ENCODE data around the gene RAD52.

Gene RAD52

GRCh38 chr12:906062-906585, 43.4 kb downstream of the RAD52 start:
- no peak overlapping the region for H3K9ac ChIP-seq (ENCODE audit: low read length)
- no peak overlapping the region for H3K4me3 ChIP-seq (ENCODE audit: low read length)
- no peaks in the 10 kb centered on the region for H3K27me3 ChIP-seq (ENCODE audit: control insufficient read depth, insufficient read depth, low read length)
- no peaks in the 10 kb centered on the region for H3K4me1 ChIP-seq (ENCODE audit: control insufficient read depth, insufficient read depth, low read length)
- H3K36me3 ChIP-seq (ENCODE audit: control insufficient read depth, insufficient read depth, low read length): peaks cover 40% of the 10 kb centered on the region
- no peak overlapping the region for H3K27ac ChIP-seq (ENCODE audit: low read depth, low read length)

- Histone ChIP-seq H3K4me3 (ENCODE audit: low read length) (no peak overlapping the region), H3K4me1 (ENCODE audit: control insufficient read depth, insufficient read depth, low read length) (no peaks in the 10 kb centered on the region), H3K27ac (ENCODE audit: low read depth, low read length) (no peak overlapping the region), H3K9ac (ENCODE audit: low read length) (no peak overlapping the region), H3K36me3 (ENCODE audit: control insufficient read depth, insufficient read depth, low read length) (peaks cover 44% of the 10 kb centered on the region), H3K27me3 (ENCODE audit: control insufficient read depth, insufficient read depth, low read length) (no peaks in the 10 kb centered on the region)
These were observed 44.0 kb downstream of the RAD52 start for GRCh38 chr12:905261-906031.

GRCh38 chr12:904010-904414, 45.5 kb downstream of the RAD52 start:
- peaks cover 50% of the 10 kb centered on the region for H3K36me3 ChIP-seq (ENCODE audit: control insufficient read depth, insufficient read depth, low read length)
- H3K27me3 ChIP-seq (ENCODE audit: control insufficient read depth, insufficient read depth, low read length): no peaks in the 10 kb centered on the region
- H3K4me1 ChIP-seq (ENCODE audit: control insufficient read depth, insufficient read depth, low read length): no peaks in the 10 kb centered on the region
- H3K9ac ChIP-seq (ENCODE audit: low read length): no peak overlapping the region
- no peak overlapping the region for H3K4me3 ChIP-seq (ENCODE audit: low read length)
- H3K27ac ChIP-seq (ENCODE audit: low read depth, low read length): no peak overlapping the region

GRCh38 chr12:903055-903454, 46.4 kb downstream of the RAD52 start:
- Histone ChIP-seq H3K9ac (ENCODE audit: low read length) (no peak overlapping the region), H3K36me3 (ENCODE audit: control insufficient read depth, insufficient read depth, low read length) (peaks cover 48% of the 10 kb centered on the region), H3K4me1 (ENCODE audit: control insufficient read depth, insufficient read depth, low read length) (no peaks in the 10 kb centered on the region), H3K27ac (ENCODE audit: low read depth, low read length) (no peak overlapping the region), H3K27me3 (ENCODE audit: control insufficient read depth, insufficient read depth, low read length) (no peaks in the 10 kb centered on the region), H3K4me3 (ENCODE audit: low read length) (no peak overlapping the region)

GRCh38 chr12:902581-902980, 46.9 kb downstream of the RAD52 start:
- Histone ChIP-seq H3K36me3 (ENCODE audit: control insufficient read depth, insufficient read depth, low read length) (peaks cover 48% of the 10 kb centered on the region), H3K4me1 (ENCODE audit: control insufficient read depth, insufficient read depth, low read length) (no peaks in the 10 kb centered on the region)

GRCh38 chr12:897386-897785, 52.1 kb downstream of the RAD52 start:
- no peaks in the 10 kb centered on the region for H3K27me3 ChIP-seq (ENCODE audit: control insufficient read depth, insufficient read depth, low read length)
- H3K4me3 ChIP-seq (ENCODE audit: low read length): no peak overlapping the region
- no peaks in the 10 kb centered on the region for H3K4me1 ChIP-seq (ENCODE audit: control insufficient read depth, insufficient read depth, low read length)
- H3K36me3 ChIP-seq (ENCODE audit: control insufficient read depth, insufficient read depth, low read length): peaks cover 37% of the 10 kb centered on the region
- H3K9ac ChIP-seq (ENCODE audit: low read length): no peak overlapping the region
- no peak overlapping the region for H3K27ac ChIP-seq (ENCODE audit: low read depth, low read length)

More at GRCh38 chr12:902581-902980, 46.9 kb downstream of the RAD52 start:
- no peaks in the 10 kb centered on the region for H3K27me3 ChIP-seq (ENCODE audit: control insufficient read depth, insufficient read depth, low read length)
- no peak overlapping the region for H3K4me3 ChIP-seq (ENCODE audit: low read length)
- H3K27ac ChIP-seq (ENCODE audit: low read depth, low read length): no peak overlapping the region
- H3K9ac ChIP-seq (ENCODE audit: low read length): no peak overlapping the region

- H3K27ac ChIP-seq (ENCODE audit: low read depth, low read length): no peak overlapping the region
- peaks cover 27% of the 10 kb centered on the region for H3K36me3 ChIP-seq (ENCODE audit: control insufficient read depth, insufficient read depth, low read length)
These were observed 53.5 kb downstream of the RAD52 start for GRCh38 chr12:896031-896430.

GRCh38 chr12:894226-894625, 55.3 kb downstream of the RAD52 start:
- peaks cover 19% of the 10 kb centered on the region for H3K36me3 ChIP-seq (ENCODE audit: control insufficient read depth, insufficient read depth, low read length)
- no peak overlapping the region for H3K9ac ChIP-seq (ENCODE audit: low read length)
- no peaks in the 10 kb centered on the region for H3K27me3 ChIP-seq (ENCODE audit: control insufficient read depth, insufficient read depth, low read length)
- no peak overlapping the region for H3K27ac ChIP-seq (ENCODE audit: low read depth, low read length)
- no peaks in the 10 kb centered on the region for H3K4me1 ChIP-seq (ENCODE audit: control insufficient read depth, insufficient read depth, low read length)
- no peak overlapping the region for H3K4me3 ChIP-seq (ENCODE audit: low read length)

More at GRCh38 chr12:896031-896430, 53.5 kb downstream of the RAD52 start:
- Histone ChIP-seq H3K27me3 (ENCODE audit: control insufficient read depth, insufficient read depth, low read length) (no peaks in the 10 kb centered on the region), H3K4me3 (ENCODE audit: low read length) (no peak overlapping the region), H3K4me1 (ENCODE audit: control insufficient read depth, insufficient read depth, low read length) (no peaks in the 10 kb centered on the region), H3K9ac (ENCODE audit: low read length) (no peak overlapping the region)

- H3K27ac ChIP-seq (ENCODE audit: low read depth, low read length): no peak overlapping the region
- no peak overlapping the region for H3K4me3 ChIP-seq (ENCODE audit: low read length)
- peaks cover 34% of the 10 kb centered on the region for H3K36me3 ChIP-seq (ENCODE audit: control insufficient read depth, insufficient read depth, low read length)
- H3K27me3 ChIP-seq (ENCODE audit: control insufficient read depth, insufficient read depth, low read length): no peaks in the 10 kb centered on the region
- H3K9ac ChIP-seq (ENCODE audit: low read length): no peak overlapping the region
- H3K4me1 ChIP-seq (ENCODE audit: control insufficient read depth, insufficient read depth, low read length): no peaks in the 10 kb centered on the region
These were observed 63.3 kb downstream of the RAD52 start for GRCh38 chr12:886206-886605.

- Histone ChIP-seq H3K4me3 (ENCODE audit: low read length) (no peak overlapping the region), H3K36me3 (ENCODE audit: control insufficient read depth, insufficient read depth, low read length) (peaks cover 39% of the 10 kb centered on the region), H3K4me1 (ENCODE audit: control insufficient read depth, insufficient read depth, low read length) (no peaks in the 10 kb centered on the region), H3K27me3 (ENCODE audit: control insufficient read depth, insufficient read depth, low read length) (no peaks in the 10 kb centered on the region), H3K27ac (ENCODE audit: low read depth, low read length) (no peak overlapping the region), H3K9ac (ENCODE audit: low read length) (no peak overlapping the region)
These were observed 63.8 kb downstream of the RAD52 start for GRCh38 chr12:885701-886100.

GRCh38 chr12:884746-885414, 64.6 kb downstream of the RAD52 start:
- H3K27ac ChIP-seq (ENCODE audit: low read depth, low read length): no peak overlapping the region
- H3K4me1 ChIP-seq (ENCODE audit: control insufficient read depth, insufficient read depth, low read length): no peaks in the 10 kb centered on the region
- H3K4me3 ChIP-seq (ENCODE audit: low read length): no peak overlapping the region
- H3K36me3 ChIP-seq (ENCODE audit: control insufficient read depth, insufficient read depth, low read length): peaks cover 43% of the 10 kb centered on the region
- no peaks in the 10 kb centered on the region for H3K27me3 ChIP-seq (ENCODE audit: control insufficient read depth, insufficient read depth, low read length)
- no peak overlapping the region for H3K9ac ChIP-seq (ENCODE audit: low read length)

- Histone ChIP-seq H3K4me3 (ENCODE audit: low read length) (no peak overlapping the region), H3K4me1 (ENCODE audit: control insufficient read depth, insufficient read depth, low read length) (no peaks in the 10 kb centered on the region), H3K9ac (ENCODE audit: low read length) (no peak overlapping the region), H3K36me3 (ENCODE audit: control insufficient read depth, insufficient read depth, low read length) (peaks cover 35% of the 10 kb centered on the region), H3K27me3 (ENCODE audit: control insufficient read depth, insufficient read depth, low read length) (no peaks in the 10 kb centered on the region), H3K27ac (ENCODE audit: low read depth, low read length) (no peak overlapping the region)
These were observed 68.8 kb downstream of the RAD52 start for GRCh38 chr12:880656-881055.

Data from rectal smooth muscle tissue (tissue), 1 donor.